K562 (cell line): ENCODE results near the gene CTNNA3. TPM values are rescaled to one million over a fixed set of nuclear protein-coding genes. Genes with fewer than 3 reads are reported as not detected.

Source experiments
- ATAC-seq: fragments of 200-7000 bp; cut with Tn5 transposase; 3 replicates; pipeline ENCODE4 v1.9.1; 2020; ENCODE audit warnings: moderate library complexity
- BruUV-seq: library from RNA; stranded (reverse); fragments of 400-500 nt; replicated peaks from 2 replicates; lab custom pipeline; 2021; lab: Mats Ljungman, UMichigan
- CTCF ChIA-PET: fragments of 300-600 bp; formaldehyde crosslinking; extraction: SDS; loops from one replicate; lab custom pipeline; 2021; ENCODE audit warnings: low intra/inter-chr PET ratio; lab: Yijun Ruan, JAX
- POLR2A ChIA-PET: fragments of 300-600, 350-650 bp; sonication (Branson Sonifier 250); formaldehyde crosslinking; extraction: SDS; loops from one replicate; lab custom pipeline; 2021; ENCODE audit warnings: antibody characterized with exemption, inconsistent platforms; lab: Yijun Ruan, JAX
- DNase-seq, 4 experiments: peaks; one replicate each; pipeline versions ENCODE4 v3.0.0 to v3.0.0-alpha.2; 2011 to 2018; ENCODE audit warnings: low spot score in 3 of 4, mixed read lengths in 3 of 4; ENCODE audit errors: extremely low read depth in 1 of 4
- FAIRE-seq: peaks from 2 replicates; lab custom pipeline; 2011; peaks lifted over from hg19 to GRCh38; lab: Jason Lieb, UNC
- H2AFZ ChIP-seq: 2 replicates; pipeline ENCODE4 v1.6.0; 2011; ENCODE audit warnings: low read depth, low read length, control low read depth, inconsistent platforms
- H3K27ac ChIP-seq: fragments of 200-600 bp; 3 replicates; pipeline ENCODE4 v1.8.0; 2011; ENCODE audit warnings: low read depth, mild to moderate bottlenecking, control low read depth, inconsistent platforms, low read length, moderate library complexity, mixed read lengths; ENCODE audit errors: extremely low read depth
- H3K27me3 ChIP-seq, 2 experiments: fragments of 300-600 bp in 1 of 2; 2 replicates in 1 of 2; 3 replicates in 1 of 2; pipeline versions ENCODE4 v1.6.0 to v1.8.0; 2011; ENCODE audit warnings: inconsistent platforms in 2 of 2, low read length in 2 of 2, mild to moderate bottlenecking in 1 of 2, mixed read lengths in 1 of 2, moderate library complexity in 1 of 2; ENCODE audit not compliant: control insufficient read depth in 2 of 2, insufficient read depth in 2 of 2
- H3K36me3 ChIP-seq: fragments of 300-600 bp; 3 replicates; pipeline ENCODE4 v1.8.0; 2011; ENCODE audit warnings: mild to moderate bottlenecking, low read length, inconsistent platforms; ENCODE audit not compliant: control insufficient read depth, insufficient read depth
- H3K4me1 ChIP-seq, 2 experiments: fragments of 200-600 bp in 1 of 2; replicated peaks in 1 of 2; 2 replicates in 1 of 2; 3 replicates in 1 of 2; pipeline versions ENCODE4 v1.5.1 to v1.8.0; 2011; ENCODE audit warnings: inconsistent platforms in 2 of 2, low read length in 2 of 2, mild to moderate bottlenecking in 1 of 2, mixed read lengths in 1 of 2, moderate library complexity in 1 of 2; ENCODE audit not compliant: control insufficient read depth in 2 of 2, insufficient read depth in 2 of 2
- H3K4me2 ChIP-seq: 2 replicates; pipeline ENCODE4 v1.6.1; 2011; ENCODE audit warnings: low read length, control low read depth, inconsistent platforms, mixed read lengths; ENCODE audit not compliant: insufficient read depth
- H3K4me3 ChIP-seq: fragments of 200-600 bp; sonication (generic), shearing (Covaris generic); 2 replicates; pipeline ENCODE4 v1.5.1; 2016; ENCODE audit warnings: control low read depth, inconsistent platforms
- H3K79me2 ChIP-seq: fragments of 200-600 bp; 3 replicates; pipeline ENCODE4 v1.8.0; 2011; ENCODE audit warnings: low read length, inconsistent platforms; ENCODE audit not compliant: control insufficient read depth, insufficient read depth
- H3K9ac ChIP-seq, 2 experiments: 2 replicates each; pipeline versions ENCODE4 v1.6.0 to v1.6.1; 2011; ENCODE audit warnings: low read depth in 2 of 2, low read length in 2 of 2, control low read depth in 1 of 2, inconsistent platforms in 1 of 2, mild to moderate bottlenecking in 1 of 2, mixed read lengths in 1 of 2; ENCODE audit not compliant: insufficient read depth in 1 of 2
- H3K9me1 ChIP-seq: one replicate; pipeline ENCODE4 v1.6.0; 2011; ENCODE audit warnings: inconsistent platforms, mild to moderate bottlenecking, low read length, moderate library complexity; ENCODE audit not compliant: control insufficient read depth, insufficient read depth
- H3K9me3 ChIP-seq: replicated peaks from 2 replicates; pipeline ENCODE4 v1.5.1; 2011; ENCODE audit warnings: low read depth, low read length, inconsistent platforms; ENCODE audit not compliant: control insufficient read depth, insufficient read depth
- H4K20me1 ChIP-seq: replicated peaks from 2 replicates; pipeline ENCODE4 v1.6.1; 2011; ENCODE audit warnings: low read length, inconsistent platforms, mixed read lengths; ENCODE audit not compliant: control insufficient read depth, insufficient read depth
- EWSR1 ChIP-seq: fragments of 450-650 bp; IDR thresholded peaks from 2 replicates; pipeline ENCODE4 v1.6.1; 2018; ENCODE audit warnings: borderline replicate concordance, mild to moderate bottlenecking, low read depth, moderate library complexity; ENCODE audit not compliant: partially characterized antibody
- HDGF ChIP-seq: fragments of 450-650 bp; IDR thresholded peaks from 2 replicates; pipeline ENCODE4 v1.6.1; 2016
- STAT5B ChIP-seq: fragments of 250-450 bp; sonication (Bioruptor Pico); IDR thresholded peaks from 2 replicates; pipeline ENCODE4 v1.8.0; 2021; ENCODE audit warnings: mild to moderate bottlenecking, inconsistent platforms
- UBTF ChIP-seq, 2 experiments: IDR thresholded peaks; 2 replicates each; pipeline ENCODE4 v1.6.1; 2012; ENCODE audit warnings: improper control_type of control experiment in 2 of 2, low read depth in 2 of 2, low read length in 2 of 2, borderline replicate concordance in 1 of 2
- XRCC4 ChIP-seq: IDR thresholded peaks from one replicate; pipeline ENCODE4 v1.6.1; 2011; ENCODE audit not compliant: insufficient read depth, insufficient read length; ENCODE audit errors: extremely low read depth
- ZNF561 ChIP-seq: fragments of 450-650 bp; formaldehyde crosslinking; conservative IDR thresholded peaks from 2 replicates; pipeline ENCODE4 v1.4.0; 2020; ENCODE audit warnings: mild to moderate bottlenecking, moderate library complexity
- WGBS: fragments of 100-300 bp; shearing (Covaris generic); methylation state at CpG from one replicate; pipeline ENCODE4 v1.1.6; 2016; ENCODE audit warnings: low coverage, mixed read lengths; ENCODE audit not compliant: insufficient coverage; ENCODE audit errors: missing lambda C conversion rate; 5-methylcytosine and 5-hydroxymethylcytosine counted together
- in situ Hi-C: fragments of 300-500 bp; cut with MboI; formaldehyde crosslinking; loops from 4 replicates; pipeline ENCODE4 v1.15.0; 2018; ENCODE audit warnings: inconsistent platforms, mixed read lengths
- intact Hi-C: fragments of 100-400 bp; cut with micrococcal nuclease; formaldehyde crosslinking; loops from 2 replicates; pipeline ENCODE4 v1.14.2; 2022
- polyA plus RNA-seq, 8 experiments: library from polyadenylated mRNA; depleted of rRNA in 4 of 8; stranded (reverse) in 5 of 8; unstranded in 3 of 8; fragments of >200 nt; fragmentation: Nextera tagmentation in 2 of 8; fragmentation: Illumina TruSeq in 1 of 8; extraction: Ambion mirVana in 2 of 8; extraction: Trizol in 1 of 8; gene quantifications; 2 replicates each; pipeline versions ENCODE4 v1.2.1 to v1.2.3, GENCODE V29; 2011 to 2014; ENCODE audit warnings: inconsistent platforms in 1 of 8, missing spikeins in 1 of 8
- total RNA-seq, 7 experiments: library from RNA; depleted of rRNA in 6 of 7; stranded (reverse); fragments of >200 nt in 6 of 7; fragmentation: Illumina TruSeq in 2 of 7; extraction: Trizol in 2 of 7; gene quantifications; 2 replicates each; pipeline versions ENCODE4 v1.2.1 to v1.2.3, GENCODE V29; 2011 to 2021; ENCODE audit warnings: low replicate concordance in 1 of 7

CTNNA3 gene
- total and polyA plus RNA-seq, 9 of the 15 experiments (the other 6 are each of a cell fraction or from before 2014, with no cell fraction given) = 0.04 TPM; not detected in 8

- H3K27me3 ChIP-seq = no peaks in the 10 kb centered on the region
- H3K4me3 ChIP-seq = no peak overlapping the region
- H3K9me1 ChIP-seq = no peaks in the 10 kb centered on the region
- BruUV-seq = no TSS peak
- in situ Hi-C loops = no loop called here
- no peaks in the 10 kb centered on the region for H4K20me1 ChIP-seq
- intact Hi-C loops = no loop called here
- no peaks in the 10 kb centered on the region for H3K9me3 ChIP-seq
- H3K36me3 ChIP-seq = no peaks in the 10 kb centered on the region
- CTCF ChIA-PET = interaction anchor here (0.6 kb wide), 1 partner anchor 21 kb away, joined by 3 read pairs; no protein-coding TSS in a partner anchor
- no peaks in the 10 kb centered on the region for H3K4me1 ChIP-seq
- ATAC-seq (no peak), DNase-seq (no peak), FAIRE-seq (no peak)
- no peak overlapping the region for H3K27ac ChIP-seq
- H3K9ac ChIP-seq = no peak overlapping the region
- TF ChIP-seq HDGF (no peak), STAT5B (no peak), EWSR1 (no peak), XRCC4 (no peak), ZNF561 (CRISPR knock-in tag) (no peak), UBTF (IDR thresholded peaks at IDR 0.05; ENCODE audit: borderline replicate concordance in 1 of 2, low read depth in 2 of 2, low read length in 2 of 2) (no peak)
- H3K4me2 ChIP-seq = no peak overlapping the region
- H3K79me2 ChIP-seq = no peaks in the 10 kb centered on the region
- POLR2A ChIA-PET = no interaction called here
- 0% methylated on average over 4 of the region's 4 CpGs for WGBS
- no peak overlapping the region for H2AFZ ChIP-seq
Observed at GRCh38 chr10:67648613-67649229, 47.3 kb downstream of the CTNNA3 start.
